Lower lobe of right lung (tissue), 2 donors: ENCODE results near the gene IFIT2. TPM values are rescaled to one million over a fixed set of nuclear protein-coding genes. Genes with fewer than 3 reads are reported as not detected.

Experiments used
- ATAC-seq, 2 donors: fragments of 200-7000 bp; cut with Tn5 transposase; one replicate each; pipeline ENCODE4 v1.9.1; 2020 to 2022; ENCODE audit warnings: mild to moderate bottlenecking in 2 of 2, moderate library complexity in 2 of 2
- DNase-seq: peaks from one replicate; pipeline ENCODE4 v3.0.0-alpha.2; 2020
- H3K27ac ChIP-seq: fragments of 200-600 bp; one replicate; pipeline ENCODE4 v1.8.0; 2022
- H3K27me3 ChIP-seq: fragments of 200-600 bp; one replicate; pipeline ENCODE4 v1.8.0; 2022; ENCODE audit warnings: low read depth
- H3K36me3 ChIP-seq: fragments of 200-600 bp; one replicate; pipeline ENCODE4 v1.8.0; 2022; ENCODE audit warnings: mild to moderate bottlenecking
- H3K4me1 ChIP-seq: fragments of 200-600 bp; one replicate; pipeline ENCODE4 v1.8.0; 2022
- H3K4me3 ChIP-seq: fragments of 200-600 bp; one replicate; pipeline ENCODE4 v1.8.0; 2022; ENCODE audit warnings: mild to moderate bottlenecking
- H3K9me3 ChIP-seq: fragments of 200-600 bp; one replicate; pipeline ENCODE4 v1.8.0; 2022
- CTCF ChIP-seq: fragments of 200-600 bp; IDR thresholded peaks from one replicate; pipeline ENCODE4 v1.8.0; 2022; ENCODE audit warnings: antibody characterized with exemption, mild to moderate bottlenecking
- intact Hi-C: fragments of 100-400 bp; cut with DNase I; formaldehyde crosslinking; loops from one replicate; pipeline ENCODE4 v1.11.0; 2022
- total RNA-seq: library from RNA; stranded (reverse); fragmentation: NEBNext Ultra II Directional; extraction: Animal tissue kit (Norgen Biotek cat#: 25700); gene quantifications from one replicate; pipeline ENCODE4 v1.2.1, GENCODE V29; 2021
- donor health status: DM: no; HTN: yes; CAD: no; lungs with severe emphysema.

The IFIT2 gene
- total RNA-seq, 1 donor from 2014 or later = 64.8 TPM

GRCh38 chr10:89266721-89267453 lies 35.0 kb upstream of the IFIT2 start:
- ATAC-seq (no peak), DNase-seq (no peak)
- intact Hi-C loops = no loop called here
- Histone ChIP-seq H3K27me3 (no peaks in the 10 kb centered on the region), H3K27ac (no peak overlapping the region), H3K4me1 (no peaks in the 10 kb centered on the region), H3K4me3 (no peak overlapping the region), H3K36me3 (no peaks in the 10 kb centered on the region), H3K9me3 (no peaks in the 10 kb centered on the region)
- no peak for TF ChIP-seq CTCF

GRCh38 chr10:89269433-89270152 lies 32.3 kb upstream of the IFIT2 start:
- no peak for TF ChIP-seq CTCF
- H3K4me3 ChIP-seq = no peak overlapping the region

GRCh38 chr10:89270153-89270483 lies 31.7 kb upstream of the IFIT2 start:
- Histone ChIP-seq H3K27ac (no peak overlapping the region), H3K27me3 (no peaks in the 10 kb centered on the region), H3K36me3 (no peaks in the 10 kb centered on the region), H3K9me3 (no peaks in the 10 kb centered on the region), H3K4me1 (peaks cover 2% of the 10 kb centered on the region), H3K4me3 (no peak overlapping the region)
- no peak for DNase-seq
- no peak for ATAC-seq
- no peak for TF ChIP-seq CTCF
- intact Hi-C loops = no loop called here

More at GRCh38 chr10:89269433-89270152, 32.3 kb upstream of the IFIT2 start:
- Histone ChIP-seq H3K27ac (no peak overlapping the region), H3K4me1 (no peaks in the 10 kb centered on the region), H3K9me3 (no peaks in the 10 kb centered on the region), H3K27me3 (no peaks in the 10 kb centered on the region), H3K36me3 (no peaks in the 10 kb centered on the region)
- DNase-seq = no peak
- intact Hi-C loops = no loop called here
- no peak for ATAC-seq

- Histone ChIP-seq H3K4me3 (no peak overlapping the region), H3K9me3 (no peaks in the 10 kb centered on the region), H3K36me3 (no peaks in the 10 kb centered on the region), H3K27ac (no peak overlapping the region), H3K27me3 (no peaks in the 10 kb centered on the region), H3K4me1 (peaks cover 5% of the 10 kb centered on the region)
- no peak for DNase-seq
- no peak for TF ChIP-seq CTCF
- no peak for ATAC-seq
- intact Hi-C loops = no loop called here
These were observed 30.3 kb upstream of the IFIT2 start for GRCh38 chr10:89271532-89271931.

GRCh38 chr10:89273680-89274079 lies 28.2 kb upstream of the IFIT2 start:
- no peaks in the 10 kb centered on the region for H3K9me3 ChIP-seq
- ATAC-seq (no peak), DNase-seq (no peak)
- H3K27me3 ChIP-seq = no peaks in the 10 kb centered on the region
- no peak overlapping the region for H3K4me3 ChIP-seq
- peaks cover 18% of the 10 kb centered on the region for H3K4me1 ChIP-seq
- no peaks in the 10 kb centered on the region for H3K36me3 ChIP-seq
- intact Hi-C loops = no loop called here
- no peak for TF ChIP-seq CTCF
- no peak overlapping the region for H3K27ac ChIP-seq
